ENCODE data around the gene RSBN1L. TPM values are rescaled to one million over a fixed set of nuclear protein-coding genes. Genes with fewer than 3 reads are reported as not detected.

Gene RSBN1L
- polyA plus RNA-seq, 1 of the 3 experiments (the other 2 are of a cell fraction) = 6.5 TPM

DNA sequence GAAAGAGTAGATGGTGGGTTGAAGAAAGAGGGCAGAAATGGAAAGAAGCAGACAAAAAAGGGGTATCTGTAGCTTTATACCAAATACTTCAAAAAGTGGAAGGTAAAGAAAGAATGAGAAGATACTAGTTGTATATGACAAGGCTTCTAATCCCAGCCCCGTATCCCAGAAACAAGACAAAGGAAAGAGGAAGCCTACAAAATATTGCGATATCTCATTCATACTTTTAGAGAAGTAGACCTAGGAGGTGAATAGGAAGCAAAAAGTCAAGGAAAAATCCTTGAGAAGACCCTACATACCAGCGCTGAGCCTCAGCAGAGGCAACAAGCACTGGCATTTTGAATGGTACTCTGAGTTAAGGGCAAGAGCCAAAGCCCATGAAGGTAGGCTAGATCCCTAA lies 128.9 kb downstream of the RSBN1L start:
- H3K4me1 ChIP-seq (ENCODE audit: control insufficient read depth in 1 of 2, insufficient read depth in 2 of 2, low read depth in 1 of 2, low read length in 1 of 2) = no peaks in the 10 kb centered on the region; a peak in 1 of 4 replicates
- no peaks in the 10 kb centered on the region for H3K9me2 ChIP-seq
- ChIA-PET POLR2A (no interaction called here), CTCF (interaction anchor here (1.2 kb wide), 1 partner anchor 12 kb away, joined by 3 read pairs; no protein-coding TSS in a partner anchor)
- TF ChIP-seq MEF2A (IDR thresholded peaks at IDR 0.05; ENCODE audit: borderline replicate concordance, low read depth) = no peak
- no peak for TF ChIP-seq RCOR1 (IDR thresholded peaks at IDR 0.05; ENCODE audit: low read length)
- TF ChIP-seq, protein P1, sequence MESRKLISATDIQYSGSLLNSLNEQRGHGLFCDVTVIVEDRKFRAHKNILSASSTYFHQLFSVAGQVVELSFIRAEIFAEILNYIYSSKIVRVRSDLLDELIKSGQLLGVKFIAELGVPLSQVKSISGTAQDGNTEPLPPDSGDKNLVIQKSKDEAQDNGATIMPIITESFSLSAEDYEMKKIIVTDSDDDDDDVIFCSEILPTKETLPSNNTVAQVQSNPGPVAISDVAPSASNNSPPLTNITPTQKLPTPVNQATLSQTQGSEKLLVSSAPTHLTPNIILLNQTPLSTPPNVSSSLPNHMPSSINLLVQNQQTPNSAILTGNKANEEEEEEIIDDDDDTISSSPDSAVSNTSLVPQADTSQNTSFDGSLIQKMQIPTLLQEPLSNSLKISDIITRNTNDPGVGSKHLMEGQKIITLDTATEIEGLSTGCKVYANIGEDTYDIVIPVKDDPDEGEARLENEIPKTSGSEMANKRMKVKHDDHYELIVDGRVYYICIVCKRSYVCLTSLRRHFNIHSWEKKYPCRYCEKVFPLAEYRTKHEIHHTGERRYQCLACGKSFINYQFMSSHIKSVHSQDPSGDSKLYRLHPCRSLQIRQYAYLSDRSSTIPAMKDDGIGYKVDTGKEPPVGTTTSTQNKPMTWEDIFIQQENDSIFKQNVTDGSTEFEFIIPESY (IDR thresholded peaks at IDR 0.05; ENCODE audit: borderline replicate concordance, low read depth) = no peak
- TF ChIP-seq GATA2 (CRISPR knock-in tag; IDR thresholded peaks at IDR 0.05) = no peak
- TF ChIP-seq, protein P2, sequence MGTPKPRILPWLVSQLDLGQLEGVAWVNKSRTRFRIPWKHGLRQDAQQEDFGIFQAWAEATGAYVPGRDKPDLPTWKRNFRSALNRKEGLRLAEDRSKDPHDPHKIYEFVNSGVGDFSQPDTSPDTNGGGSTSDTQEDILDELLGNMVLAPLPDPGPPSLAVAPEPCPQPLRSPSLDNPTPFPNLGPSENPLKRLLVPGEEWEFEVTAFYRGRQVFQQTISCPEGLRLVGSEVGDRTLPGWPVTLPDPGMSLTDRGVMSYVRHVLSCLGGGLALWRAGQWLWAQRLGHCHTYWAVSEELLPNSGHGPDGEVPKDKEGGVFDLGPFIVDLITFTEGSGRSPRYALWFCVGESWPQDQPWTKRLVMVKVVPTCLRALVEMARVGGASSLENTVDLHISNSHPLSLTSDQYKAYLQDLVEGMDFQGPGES (IDR thresholded peaks at IDR 0.05; ENCODE audit: low read depth, low read length) = no peak
- TF ChIP-seq ELF1 (IDR thresholded peaks at IDR 0.05) = no peak
- TF ChIP-seq, protein P3, sequence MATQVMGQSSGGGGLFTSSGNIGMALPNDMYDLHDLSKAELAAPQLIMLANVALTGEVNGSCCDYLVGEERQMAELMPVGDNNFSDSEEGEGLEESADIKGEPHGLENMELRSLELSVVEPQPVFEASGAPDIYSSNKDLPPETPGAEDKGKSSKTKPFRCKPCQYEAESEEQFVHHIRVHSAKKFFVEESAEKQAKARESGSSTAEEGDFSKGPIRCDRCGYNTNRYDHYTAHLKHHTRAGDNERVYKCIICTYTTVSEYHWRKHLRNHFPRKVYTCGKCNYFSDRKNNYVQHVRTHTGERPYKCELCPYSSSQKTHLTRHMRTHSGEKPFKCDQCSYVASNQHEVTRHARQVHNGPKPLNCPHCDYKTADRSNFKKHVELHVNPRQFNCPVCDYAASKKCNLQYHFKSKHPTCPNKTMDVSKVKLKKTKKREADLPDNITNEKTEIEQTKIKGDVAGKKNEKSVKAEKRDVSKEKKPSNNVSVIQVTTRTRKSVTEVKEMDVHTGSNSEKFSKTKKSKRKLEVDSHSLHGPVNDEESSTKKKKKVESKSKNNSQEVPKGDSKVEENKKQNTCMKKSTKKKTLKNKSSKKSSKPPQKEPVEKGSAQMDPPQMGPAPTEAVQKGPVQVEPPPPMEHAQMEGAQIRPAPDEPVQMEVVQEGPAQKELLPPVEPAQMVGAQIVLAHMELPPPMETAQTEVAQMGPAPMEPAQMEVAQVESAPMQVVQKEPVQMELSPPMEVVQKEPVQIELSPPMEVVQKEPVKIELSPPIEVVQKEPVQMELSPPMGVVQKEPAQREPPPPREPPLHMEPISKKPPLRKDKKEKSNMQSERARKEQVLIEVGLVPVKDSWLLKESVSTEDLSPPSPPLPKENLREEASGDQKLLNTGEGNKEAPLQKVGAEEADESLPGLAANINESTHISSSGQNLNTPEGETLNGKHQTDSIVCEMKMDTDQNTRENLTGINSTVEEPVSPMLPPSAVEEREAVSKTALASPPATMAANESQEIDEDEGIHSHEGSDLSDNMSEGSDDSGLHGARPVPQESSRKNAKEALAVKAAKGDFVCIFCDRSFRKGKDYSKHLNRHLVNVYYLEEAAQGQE (IDR thresholded peaks at IDR 0.05; ENCODE audit: low read depth, low read length) = no peak
- no peak for TF ChIP-seq GABPA (IDR thresholded peaks at IDR 0.05; ENCODE audit: low read depth)
- TF ChIP-seq CHD2 (IDR thresholded peaks at IDR 0.05; ENCODE audit: low read length, partially characterized antibody) = no peak
- TF ChIP-seq FOXJ3 (CRISPR knock-in tag; IDR thresholded peaks at IDR 0.05) = no peak
- TF ChIP-seq, protein P4, sequence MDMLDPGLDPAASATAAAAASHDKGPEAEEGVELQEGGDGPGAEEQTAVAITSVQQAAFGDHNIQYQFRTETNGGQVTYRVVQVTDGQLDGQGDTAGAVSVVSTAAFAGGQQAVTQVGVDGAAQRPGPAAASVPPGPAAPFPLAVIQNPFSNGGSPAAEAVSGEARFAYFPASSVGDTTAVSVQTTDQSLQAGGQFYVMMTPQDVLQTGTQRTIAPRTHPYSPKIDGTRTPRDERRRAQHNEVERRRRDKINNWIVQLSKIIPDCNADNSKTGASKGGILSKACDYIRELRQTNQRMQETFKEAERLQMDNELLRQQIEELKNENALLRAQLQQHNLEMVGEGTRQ (IDR thresholded peaks at IDR 0.05; ENCODE audit: borderline replicate concordance, low read depth, low read length) = no peak
- no peak for TF ChIP-seq EP300 (IDR thresholded peaks at IDR 0.05; ENCODE audit: borderline replicate concordance in 1 of 2, low read depth in 1 of 2, low read length in 1 of 2)
- TF ChIP-seq, protein P5, sequence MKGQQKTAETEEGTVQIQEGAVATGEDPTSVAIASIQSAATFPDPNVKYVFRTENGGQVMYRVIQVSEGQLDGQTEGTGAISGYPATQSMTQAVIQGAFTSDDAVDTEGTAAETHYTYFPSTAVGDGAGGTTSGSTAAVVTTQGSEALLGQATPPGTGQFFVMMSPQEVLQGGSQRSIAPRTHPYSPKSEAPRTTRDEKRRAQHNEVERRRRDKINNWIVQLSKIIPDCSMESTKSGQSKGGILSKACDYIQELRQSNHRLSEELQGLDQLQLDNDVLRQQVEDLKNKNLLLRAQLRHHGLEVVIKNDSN (IDR thresholded peaks at IDR 0.05; ENCODE audit: borderline replicate concordance, low read depth) = no peak
- TF ChIP-seq TAF1 (IDR thresholded peaks at IDR 0.05; ENCODE audit: borderline replicate concordance, low read depth, low read length) = no peak
- no peak for TF ChIP-seq POLR2AphosphoS5 (IDR thresholded peaks at IDR 0.05; ENCODE audit: low read depth, low read length)
- no peak for TF ChIP-seq FOSL2 (IDR thresholded peaks at IDR 0.05; ENCODE audit: borderline replicate concordance, low read depth)
- no peak for TF ChIP-seq JUND (IDR thresholded peaks at IDR 0.05)
- TF ChIP-seq, protein P6, sequence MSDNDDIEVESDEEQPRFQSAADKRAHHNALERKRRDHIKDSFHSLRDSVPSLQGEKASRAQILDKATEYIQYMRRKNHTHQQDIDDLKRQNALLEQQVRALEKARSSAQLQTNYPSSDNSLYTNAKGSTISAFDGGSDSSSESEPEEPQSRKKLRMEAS (IDR thresholded peaks at IDR 0.05; ENCODE audit: low read depth) = no peak
- TF ChIP-seq NRF1 (IDR thresholded peaks at IDR 0.05; ENCODE audit: low read depth, low read length) = no peak
- H3K4me2 ChIP-seq = no peak overlapping the region
- no peaks in the 10 kb centered on the region for H4K20me1 ChIP-seq (ENCODE audit: insufficient read depth)
- WGBS (ENCODE audit: low lambda C conversion rate) = 90% methylated on average over 3 of the region's 3 CpGs
- H3K27me3 ChIP-seq (ENCODE audit: insufficient read depth) = no peaks in the 10 kb centered on the region
- peaks cover 4% of the 10 kb centered on the region for H3F3A ChIP-seq (replicated peaks; ENCODE audit: insufficient read depth)
- H3K27ac ChIP-seq (ENCODE audit: low read depth in 2 of 2, low read length in 1 of 2) = no peak overlapping the region
- H3K4me3 ChIP-seq (ENCODE audit: low read depth in 2 of 2, low read length in 1 of 2) = no peak overlapping the region
- H3K79me2 ChIP-seq (ENCODE audit: insufficient read depth) = peaks cover 71% of the 10 kb centered on the region
- DNase-seq = no peak
- peaks cover 20% of the 10 kb centered on the region for H3K9me3 ChIP-seq
- H3K9ac ChIP-seq = no peak overlapping the region
- H2AFZ ChIP-seq (ENCODE audit: low read depth) = no peak overlapping the region
- peaks cover 0 to 12% of the 10 kb centered on the region in 2 experiments for H3K36me3 ChIP-seq (replicated peaks in 1 of 2; ENCODE audit: control insufficient read depth in 1 of 2, insufficient read depth in 2 of 2, low read length in 1 of 2)
